ENCODE results near the gene ZC3H10.

DNA sequence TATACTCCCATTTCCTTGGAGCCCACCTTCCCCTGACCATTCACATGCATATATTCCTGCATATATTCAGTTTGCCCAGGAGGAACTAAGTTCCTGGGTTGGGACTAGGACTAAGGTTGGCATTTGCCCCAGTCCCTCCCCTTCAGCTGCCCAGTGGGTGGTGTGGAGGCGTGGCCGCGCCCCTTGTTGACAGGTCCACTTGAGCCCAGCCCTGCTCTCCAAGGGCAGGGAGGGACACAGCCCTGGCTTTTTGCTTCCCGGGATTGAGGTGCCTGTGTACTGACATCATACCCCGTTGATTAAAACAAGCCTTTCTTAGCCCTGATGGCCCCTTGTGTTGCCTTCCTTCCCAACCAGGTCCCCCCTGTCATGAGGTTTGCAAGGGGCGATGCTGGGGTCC lies 30.8 kb upstream of the ZC3H10 start:
- TF ChIP-seq, protein P1, sequence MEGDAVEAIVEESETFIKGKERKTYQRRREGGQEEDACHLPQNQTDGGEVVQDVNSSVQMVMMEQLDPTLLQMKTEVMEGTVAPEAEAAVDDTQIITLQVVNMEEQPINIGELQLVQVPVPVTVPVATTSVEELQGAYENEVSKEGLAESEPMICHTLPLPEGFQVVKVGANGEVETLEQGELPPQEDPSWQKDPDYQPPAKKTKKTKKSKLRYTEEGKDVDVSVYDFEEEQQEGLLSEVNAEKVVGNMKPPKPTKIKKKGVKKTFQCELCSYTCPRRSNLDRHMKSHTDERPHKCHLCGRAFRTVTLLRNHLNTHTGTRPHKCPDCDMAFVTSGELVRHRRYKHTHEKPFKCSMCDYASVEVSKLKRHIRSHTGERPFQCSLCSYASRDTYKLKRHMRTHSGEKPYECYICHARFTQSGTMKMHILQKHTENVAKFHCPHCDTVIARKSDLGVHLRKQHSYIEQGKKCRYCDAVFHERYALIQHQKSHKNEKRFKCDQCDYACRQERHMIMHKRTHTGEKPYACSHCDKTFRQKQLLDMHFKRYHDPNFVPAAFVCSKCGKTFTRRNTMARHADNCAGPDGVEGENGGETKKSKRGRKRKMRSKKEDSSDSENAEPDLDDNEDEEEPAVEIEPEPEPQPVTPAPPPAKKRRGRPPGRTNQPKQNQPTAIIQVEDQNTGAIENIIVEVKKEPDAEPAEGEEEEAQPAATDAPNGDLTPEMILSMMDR (conservative IDR thresholded peaks at IDR 0.05; ENCODE audit: low read depth, low read length): no peak
- TF ChIP-seq EZH2 (IDR thresholded peaks at IDR 0.05; ENCODE audit: borderline replicate concordance, low read depth, low read length, poor library complexity, severe bottlenecking): no peak

Measured in A673 (cell line).